ENCODE results near the gene PDCD5.
A peak's percentile ranks its signal among the peaks of the same experiment; 100 is the strongest.
"Not testable (repeated sequence)": the region's sequence is repeated elsewhere in the genome, so short reads cannot be mapped to it uniquely, and the experiment has no call there.

PDCD5 gene

GRCh38 chr19:32580353-32580900 lies 563 bp upstream of the PDCD5 start:
- no peak for DNase-seq (ENCODE audit: low read depth)

GRCh38 chr19:32581705-32582179 lies 752 bp downstream of the PDCD5 start:
- DNase-seq (ENCODE audit: low read depth), result peak; percentile 5

- not testable (repeated sequence) for DNase-seq (ENCODE audit: low read depth)
These were observed 6.9 kb downstream of the PDCD5 start for GRCh38 chr19:32587747-32588504.

GRCh38 chr19:32594021-32594420 lies 13.0 kb downstream of the PDCD5 start:
- DNase-seq (ENCODE audit: low read depth), result no peak

GRCh38 chr19:32595491-32595890 lies 14.5 kb downstream of the PDCD5 start:
- DNase-seq (ENCODE audit: low read depth), result no peak

GRCh38 chr19:32598022-32598421 lies 17.0 kb downstream of the PDCD5 start:
- DNase-seq (ENCODE audit: low read depth), result no peak

GRCh38 chr19:32599258-32599657 lies 18.3 kb downstream of the PDCD5 start:
- no peak for DNase-seq (ENCODE audit: low read depth)

- DNase-seq (ENCODE audit: low read depth), result peak; percentile 56
These were observed 18.8 kb downstream of the PDCD5 start for GRCh38 chr19:32599736-32600157.

- no peak for DNase-seq (ENCODE audit: low read depth)
These were observed 23.0 kb downstream of the PDCD5 start for GRCh38 chr19:32603961-32604360.

GRCh38 chr19:32605544-32605943 lies 24.6 kb downstream of the PDCD5 start:
- no peak for DNase-seq (ENCODE audit: low read depth)

GRCh38 chr19:32606289-32606688 lies 25.3 kb downstream of the PDCD5 start:
- DNase-seq (ENCODE audit: low read depth), result no peak

- DNase-seq (ENCODE audit: low read depth), result no peak
These were observed 26.5 kb downstream of the PDCD5 start for GRCh38 chr19:32607479-32607878.

- DNase-seq (ENCODE audit: low read depth), result no peak
These were observed 30.2 kb downstream of the PDCD5 start for GRCh38 chr19:32611161-32611560.

GRCh38 chr19:32613008-32613407 lies 32.0 kb downstream of the PDCD5 start:
- no peak for DNase-seq (ENCODE audit: low read depth)

GRCh38 chr19:32614916-32615315 lies 33.9 kb downstream of the PDCD5 start:
- DNase-seq (ENCODE audit: low read depth), result no peak

- no peak for DNase-seq (ENCODE audit: low read depth)
These were observed 34.6 kb downstream of the PDCD5 start for GRCh38 chr19:32615569-32615968.

GRCh38 chr19:32619051-32619685 lies 38.2 kb downstream of the PDCD5 start:
- DNase-seq (ENCODE audit: low read depth), result no peak

- no peak for DNase-seq (ENCODE audit: low read depth)
These were observed 41.0 kb downstream of the PDCD5 start for GRCh38 chr19:32622002-32622401.

- DNase-seq (ENCODE audit: low read depth), result no peak
These were observed 43.4 kb downstream of the PDCD5 start for GRCh38 chr19:32624410-32624809.

- no peak for DNase-seq (ENCODE audit: low read depth)
These were observed 46.0 kb downstream of the PDCD5 start for GRCh38 chr19:32626969-32627368.

- no peak for DNase-seq (ENCODE audit: low read depth)
These were observed 46.8 kb downstream of the PDCD5 start for GRCh38 chr19:32627714-32628270.

- no peak for DNase-seq (ENCODE audit: low read depth)
These were observed 49.3 kb downstream of the PDCD5 start for GRCh38 chr19:32630338-32630737.

GRCh38 chr19:32631381-32631780 lies 50.4 kb downstream of the PDCD5 start:
- DNase-seq (ENCODE audit: low read depth), result no peak

All from fibroblast of the conjunctiva (primary cell).